ENCODE measurements around the gene NRBP1. TPM values are rescaled to one million over a fixed set of nuclear protein-coding genes. Genes with fewer than 3 reads are reported as not detected.
A peak's percentile ranks its signal among the peaks of the same experiment; 100 is the strongest.

Gene NRBP1
- total and polyA plus RNA-seq, 9 of the 15 experiments (the other 6 are each of a cell fraction or from before 2014, with no cell fraction given): 2.9 to 84.5 (median 36.9) TPM

DNA sequence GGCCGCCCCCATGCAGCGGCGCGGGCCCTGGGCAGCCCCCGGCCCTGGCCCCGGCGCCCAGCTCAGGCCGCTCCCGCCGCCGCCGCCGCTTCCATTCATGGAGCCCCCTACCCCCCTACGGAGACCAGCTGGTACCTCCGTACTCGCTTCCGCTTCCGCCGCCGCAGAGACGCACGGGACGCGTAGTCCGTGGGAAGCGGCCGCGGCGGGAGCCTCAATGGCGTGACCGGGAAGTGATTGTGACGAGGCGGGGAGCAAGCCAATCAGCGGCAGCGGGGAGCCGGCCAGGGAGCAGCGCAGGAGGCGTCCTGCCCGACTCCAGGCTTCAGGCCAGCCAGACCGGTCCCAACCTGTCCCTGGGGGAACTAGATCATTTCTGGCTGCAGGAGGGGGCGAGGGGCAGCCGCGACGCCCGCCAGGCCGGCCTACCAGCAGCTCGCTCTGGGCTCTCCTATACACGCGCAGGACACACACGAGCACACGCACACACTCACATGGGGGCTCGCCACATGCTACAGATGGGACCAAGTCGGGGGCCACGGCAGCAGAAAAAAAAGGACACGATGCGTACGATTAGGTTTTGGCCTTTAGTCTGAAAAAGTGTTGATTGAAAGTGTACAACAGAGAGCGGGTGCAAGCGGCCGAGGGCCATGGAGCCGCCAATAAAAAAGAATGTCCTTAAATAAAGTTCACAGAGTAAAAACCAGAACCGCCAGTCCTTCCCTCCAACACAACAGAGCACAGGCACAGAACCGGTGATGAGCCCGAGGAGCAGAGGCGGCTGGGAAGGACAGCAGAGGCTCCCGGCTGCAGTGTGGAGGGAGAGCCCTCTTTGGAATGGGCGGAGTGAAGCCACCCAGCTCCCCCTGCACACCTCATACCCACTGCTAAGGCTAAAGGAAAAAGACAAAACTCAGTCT lies 47.5 kb upstream of the NRBP1 start, which contains the start of gene ZNF513 (continued):
- TF ChIP-seq USF2 (CRISPR knock-in tag; IDR thresholded peaks at IDR 0.05) (no peak), BACH1 (tag; IDR thresholded peaks at IDR 0.05) (no peak), NR4A1 (CRISPR knock-in tag; IDR thresholded peaks at IDR 0.05) (peak; percentile 83; the same call in 1 of the 2 replicates), NR4A1 (tag; IDR thresholded peaks at IDR 0.05) (0 out of 2 replicates have a peak, but pooled peaks have one; percentile 50), KLF1 (tag; IDR thresholded peaks at IDR 0.05) (no peak), MYBL2 (IDR thresholded peaks at IDR 0.05; ENCODE audit: low read depth) (no peak), MYBL2 (CRISPR knock-in tag; IDR thresholded peaks at IDR 0.05; ENCODE audit: borderline replicate concordance) (no peak), ZNF140 (CRISPR knock-in tag; IDR thresholded peaks at IDR 0.05) (no peak), DMBX1 (CRISPR knock-in tag; IDR thresholded peaks at IDR 0.05; ENCODE audit: borderline replicate concordance) (no peak), FOXP4 (CRISPR knock-in tag; IDR thresholded peaks at IDR 0.05; ENCODE audit: borderline replicate concordance) (peak; percentile 53; the same call in 1 of the 2 replicates), CHCHD3 (CRISPR knock-in tag; IDR thresholded peaks at IDR 0.05) (no peak), PBX2 (CRISPR knock-in tag; IDR thresholded peaks at IDR 0.05; ENCODE audit: low read depth) (no peak), PBX2 (tag; conservative IDR thresholded peaks at IDR 0.05; ENCODE audit: low read depth) (no peak), ZBTB1 (CRISPR knock-in tag; IDR thresholded peaks at IDR 0.05; ENCODE audit: borderline replicate concordance, low read depth) (0 out of 2 replicates have a peak, but pooled peaks have one; percentile 47), POU5F1 (IDR thresholded peaks at IDR 0.05; ENCODE audit: borderline replicate concordance, low read depth, low read length, partially characterized antibody) (no peak), EHMT2 (IDR thresholded peaks at IDR 0.05) (no peak), RFX5 (IDR thresholded peaks at IDR 0.05; ENCODE audit: low read depth, low read length) (no peak)
- TF ChIP-seq, protein P1, sequence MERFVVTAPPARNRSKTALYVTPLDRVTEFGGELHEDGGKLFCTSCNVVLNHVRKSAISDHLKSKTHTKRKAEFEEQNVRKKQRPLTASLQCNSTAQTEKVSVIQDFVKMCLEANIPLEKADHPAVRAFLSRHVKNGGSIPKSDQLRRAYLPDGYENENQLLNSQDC (CRISPR knock-in tag; IDR thresholded peaks at IDR 0.05): no peak
- TF ChIP-seq, protein P2, sequence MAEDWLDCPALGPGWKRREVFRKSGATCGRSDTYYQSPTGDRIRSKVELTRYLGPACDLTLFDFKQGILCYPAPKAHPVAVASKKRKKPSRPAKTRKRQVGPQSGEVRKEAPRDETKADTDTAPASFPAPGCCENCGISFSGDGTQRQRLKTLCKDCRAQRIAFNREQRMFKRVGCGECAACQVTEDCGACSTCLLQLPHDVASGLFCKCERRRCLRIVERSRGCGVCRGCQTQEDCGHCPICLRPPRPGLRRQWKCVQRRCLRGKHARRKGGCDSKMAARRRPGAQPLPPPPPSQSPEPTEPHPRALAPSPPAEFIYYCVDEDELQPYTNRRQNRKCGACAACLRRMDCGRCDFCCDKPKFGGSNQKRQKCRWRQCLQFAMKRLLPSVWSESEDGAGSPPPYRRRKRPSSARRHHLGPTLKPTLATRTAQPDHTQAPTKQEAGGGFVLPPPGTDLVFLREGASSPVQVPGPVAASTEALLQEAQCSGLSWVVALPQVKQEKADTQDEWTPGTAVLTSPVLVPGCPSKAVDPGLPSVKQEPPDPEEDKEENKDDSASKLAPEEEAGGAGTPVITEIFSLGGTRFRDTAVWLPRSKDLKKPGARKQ (CRISPR knock-in tag; IDR thresholded peaks at IDR 0.05): peak; percentile 82; the same call in 1 of the 2 replicates

Measured in K562 (cell line).